ENCODE measurements around the gene TMPRSS12.

Gene TMPRSS12

DNA sequence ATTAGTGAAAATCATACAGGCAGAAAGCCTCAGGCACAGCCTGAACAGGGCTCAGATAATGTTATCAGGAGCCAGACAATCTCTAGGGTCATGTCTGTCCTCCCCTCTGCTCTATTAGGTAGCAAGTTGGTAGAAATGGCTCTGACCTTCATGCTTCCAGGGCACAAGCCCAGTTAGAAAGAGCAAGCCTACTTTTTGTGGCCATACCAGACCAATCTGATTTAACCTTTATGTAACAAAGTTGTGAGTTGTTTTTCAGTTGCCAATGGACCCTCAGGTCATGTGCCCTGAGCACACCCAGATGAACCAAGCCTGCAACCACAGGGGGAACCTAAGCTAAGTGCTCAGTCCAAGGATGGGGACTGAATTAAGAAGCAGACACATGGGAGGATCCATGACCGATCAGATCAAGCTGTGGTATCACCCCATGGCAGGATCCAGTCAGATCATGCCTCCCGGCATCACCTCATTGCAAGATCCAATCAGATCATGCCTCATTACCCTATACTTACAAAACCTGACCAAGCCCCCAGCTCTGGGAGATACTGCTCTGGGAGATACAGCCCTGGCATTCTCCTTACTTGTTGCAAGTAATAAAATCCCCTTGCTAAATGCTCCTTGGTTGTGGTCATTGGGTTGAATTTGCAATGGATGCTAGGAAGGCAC lies 90.9 kb downstream of the TMPRSS12 start:
- in situ Hi-C loops (cut with HindIII; ENCODE audit: low sequenced_read_pairs) = no loop called here
- TF ChIP-seq, protein P1, sequence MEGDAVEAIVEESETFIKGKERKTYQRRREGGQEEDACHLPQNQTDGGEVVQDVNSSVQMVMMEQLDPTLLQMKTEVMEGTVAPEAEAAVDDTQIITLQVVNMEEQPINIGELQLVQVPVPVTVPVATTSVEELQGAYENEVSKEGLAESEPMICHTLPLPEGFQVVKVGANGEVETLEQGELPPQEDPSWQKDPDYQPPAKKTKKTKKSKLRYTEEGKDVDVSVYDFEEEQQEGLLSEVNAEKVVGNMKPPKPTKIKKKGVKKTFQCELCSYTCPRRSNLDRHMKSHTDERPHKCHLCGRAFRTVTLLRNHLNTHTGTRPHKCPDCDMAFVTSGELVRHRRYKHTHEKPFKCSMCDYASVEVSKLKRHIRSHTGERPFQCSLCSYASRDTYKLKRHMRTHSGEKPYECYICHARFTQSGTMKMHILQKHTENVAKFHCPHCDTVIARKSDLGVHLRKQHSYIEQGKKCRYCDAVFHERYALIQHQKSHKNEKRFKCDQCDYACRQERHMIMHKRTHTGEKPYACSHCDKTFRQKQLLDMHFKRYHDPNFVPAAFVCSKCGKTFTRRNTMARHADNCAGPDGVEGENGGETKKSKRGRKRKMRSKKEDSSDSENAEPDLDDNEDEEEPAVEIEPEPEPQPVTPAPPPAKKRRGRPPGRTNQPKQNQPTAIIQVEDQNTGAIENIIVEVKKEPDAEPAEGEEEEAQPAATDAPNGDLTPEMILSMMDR (IDR thresholded peaks at IDR 0.05; ENCODE audit: low read depth, low read length) = no peak
- no peak for DNase-seq (ENCODE audit: low read depth, low spot score)
- no peak overlapping the region for H3K4me3 ChIP-seq (ENCODE audit: low read depth, low read length)

DNA sequence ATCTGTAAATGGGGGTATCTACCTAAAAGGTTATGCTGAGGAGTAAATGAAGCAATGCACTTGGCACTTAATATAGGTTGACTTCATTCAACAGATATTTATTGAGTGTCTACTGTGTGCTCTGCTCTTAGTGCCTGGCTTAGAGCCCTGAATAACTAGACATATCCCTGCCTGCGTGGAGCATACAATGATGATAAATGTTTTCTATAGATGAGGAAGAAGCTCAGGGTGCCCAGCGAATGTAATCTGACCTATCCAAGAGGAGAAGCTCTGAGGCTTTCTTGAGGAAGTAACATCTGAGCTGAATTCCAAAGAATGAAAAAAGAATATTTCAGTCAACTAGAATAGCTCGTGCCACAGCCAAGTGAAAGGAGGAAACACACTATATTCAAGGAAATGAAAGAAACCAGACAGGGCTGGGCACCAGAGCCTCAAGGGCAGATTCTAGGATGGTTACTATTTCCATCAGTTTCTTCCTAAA lies 91.7 kb downstream of the TMPRSS12 start:
- in situ Hi-C loops (cut with HindIII; ENCODE audit: low sequenced_read_pairs) = no loop called here
- no peak for DNase-seq (ENCODE audit: low read depth, low spot score)
- TF ChIP-seq, protein P1 (IDR thresholded peaks at IDR 0.05; ENCODE audit: low read depth, low read length) = no peak
- H3K4me3 ChIP-seq (ENCODE audit: low read depth, low read length) = no peak overlapping the region

GRCh38 chr12:50934981-50935807 lies 92.5 kb downstream of the TMPRSS12 start:
- peak; percentile 43 for DNase-seq (ENCODE audit: low read depth, low spot score)
- in situ Hi-C loops (cut with HindIII; ENCODE audit: low sequenced_read_pairs) = no loop called here
- H3K4me3 ChIP-seq (ENCODE audit: low read depth, low read length) = no peak overlapping the region
- TF ChIP-seq, protein P1 (IDR thresholded peaks at IDR 0.05; ENCODE audit: low read depth, low read length) = no peak

GRCh38 chr12:50936821-50937530 lies 94.2 kb downstream of the TMPRSS12 start:
- in situ Hi-C loops (cut with HindIII; ENCODE audit: low sequenced_read_pairs) = no loop called here
- TF ChIP-seq, protein P1 (IDR thresholded peaks at IDR 0.05; ENCODE audit: low read depth, low read length) = no peak
- H3K4me3 ChIP-seq (ENCODE audit: low read depth, low read length) = no peak overlapping the region
- no peak for DNase-seq (ENCODE audit: low read depth, low spot score)
